ENCODE results near the gene KATNA1.

- TF ChIP-seq POLR2AphosphoS5 (IDR thresholded peaks at IDR 0.05), result no peak
- no peak for TF ChIP-seq CTCF (IDR thresholded peaks at IDR 0.05)
- TF ChIP-seq EP300 (IDR thresholded peaks at IDR 0.05), result no peak
- TF ChIP-seq POLR2A (IDR thresholded peaks at IDR 0.05), result no peak
These were observed 90.5 kb downstream of the KATNA1 start for GRCh38 chr6:149558029-149558428.
